Renal cortex interstitium (tissue), 11 donors: ENCODE data around the gene BTRC. TPM values are rescaled to one million over a fixed set of nuclear protein-coding genes. Genes with fewer than 3 reads are reported as not detected.

Experiments
- DNase-seq, 11 donors: peaks; one replicate each; pipeline ENCODE4 v3.0.0-alpha.2; 2013; ENCODE audit warnings: low read depth in 9 of 11, low spot score in 4 of 11; ENCODE audit errors: extremely low read depth in 1 of 11
- polyA plus RNA-seq, 3 donors: library from polyadenylated mRNA; unstranded; fragments of 120-200 nt; gene quantifications; one replicate each; pipeline ENCODE4 v1.2.1, GENCODE V29; 2013; ENCODE audit not compliant: insufficient read length in 3 of 3

BTRC gene
- polyA plus RNA-seq, 3 donors = 23.0 to 25.8 (median 25.3) TPM

DNA sequence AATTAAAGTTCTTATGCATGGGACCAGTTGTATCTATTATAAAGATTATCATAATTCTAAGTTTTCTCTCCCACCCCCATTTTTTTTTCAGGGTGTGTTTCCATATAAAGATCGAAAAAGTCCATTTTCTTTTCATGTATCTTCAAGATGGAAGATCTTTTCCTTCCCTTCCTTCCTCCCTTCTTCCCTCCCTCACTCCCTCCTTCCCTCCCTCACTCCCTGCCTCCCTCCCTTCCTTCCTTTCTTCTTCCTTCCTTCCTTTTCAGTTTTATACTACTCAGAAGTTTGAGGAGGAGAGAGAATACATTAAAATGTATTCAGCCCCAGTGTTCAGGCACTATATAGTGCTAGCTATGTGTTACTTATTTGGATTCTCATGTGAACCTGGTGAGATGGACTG is 136.1 kb downstream of the BTRC start:
- no peak for DNase-seq

DNA sequence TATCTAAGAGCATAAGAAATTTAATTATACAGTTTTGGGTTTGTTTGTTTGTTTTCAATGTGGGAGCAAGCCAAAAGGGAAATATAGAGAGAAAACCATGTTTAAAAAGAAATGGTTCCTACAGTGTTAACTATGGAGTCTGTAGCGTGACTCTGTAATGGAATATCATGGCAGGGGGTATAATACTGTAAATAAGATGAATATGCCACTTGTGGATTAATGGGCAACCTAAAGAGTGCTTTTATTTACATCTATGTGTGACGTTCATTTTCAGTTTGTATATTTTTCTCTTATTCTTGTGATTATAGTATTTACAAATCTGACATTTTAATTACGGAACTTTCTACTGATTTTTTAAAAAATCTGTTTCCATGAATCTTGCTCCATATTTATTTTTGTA is 138.2 kb downstream of the BTRC start:
- DNase-seq = no peak

DNA sequence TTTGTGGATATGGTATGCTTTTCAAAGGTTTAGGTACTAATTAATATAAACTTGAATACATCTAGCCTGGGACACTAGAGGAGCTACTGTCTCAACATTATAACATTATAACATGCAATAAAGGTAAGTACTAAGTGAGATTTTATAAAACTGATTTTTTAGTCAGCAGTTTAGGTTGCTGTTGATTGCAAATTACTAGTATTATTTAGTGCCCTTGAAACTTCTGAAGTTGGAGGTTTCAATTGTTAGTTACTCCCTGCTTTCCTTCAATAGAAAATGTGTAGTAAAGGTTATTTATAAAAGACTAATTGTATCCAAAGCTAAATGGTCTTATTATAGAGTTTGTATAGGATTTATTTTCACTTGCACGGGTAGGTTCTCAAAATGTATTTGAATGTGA is 138.8 kb downstream of the BTRC start:
- DNase-seq = no peak

DNA sequence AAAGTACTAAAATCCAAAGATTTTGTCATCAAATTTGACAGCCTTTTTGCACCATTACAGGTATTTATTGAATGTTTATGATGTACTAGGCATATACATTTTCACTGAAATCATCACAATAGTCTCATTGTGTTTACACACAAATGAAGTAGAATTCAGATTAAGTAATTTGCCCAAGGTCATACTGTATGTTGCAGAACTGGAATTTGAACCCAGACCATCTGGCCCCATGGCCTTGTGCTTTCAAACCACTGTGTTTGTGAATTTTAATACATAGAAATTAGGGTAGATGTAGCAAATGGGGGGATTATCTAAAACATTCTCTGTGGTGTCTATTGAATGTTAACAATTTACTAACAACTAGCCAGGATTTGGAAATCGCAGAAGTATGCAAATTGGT is 139.3 kb downstream of the BTRC start:
- DNase-seq = no peak

DNA sequence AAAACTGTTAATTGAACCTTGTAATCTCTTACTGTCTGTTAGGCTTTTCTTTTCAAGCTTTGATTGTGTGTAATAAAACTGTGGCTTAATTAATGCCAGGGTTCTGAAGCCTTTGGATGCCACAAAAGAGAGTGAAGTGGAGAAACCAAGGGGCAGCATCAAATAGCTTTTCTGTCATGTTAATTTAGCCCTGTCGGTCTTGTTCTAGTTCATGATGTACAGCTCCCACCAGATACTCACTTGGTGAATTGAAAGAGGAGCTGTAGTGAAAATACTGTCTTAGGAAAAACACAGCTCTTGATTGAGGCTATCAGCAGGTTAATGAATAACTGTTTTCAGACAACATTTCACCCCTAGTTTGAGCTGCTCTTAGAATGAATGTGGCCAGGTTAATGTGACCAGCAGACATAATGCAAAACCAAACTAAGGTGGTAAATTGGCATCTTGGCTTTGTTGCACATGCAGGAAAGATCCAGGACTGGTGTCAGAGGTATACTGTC is 139.9 kb downstream of the BTRC start:
- no peak for DNase-seq

DNA sequence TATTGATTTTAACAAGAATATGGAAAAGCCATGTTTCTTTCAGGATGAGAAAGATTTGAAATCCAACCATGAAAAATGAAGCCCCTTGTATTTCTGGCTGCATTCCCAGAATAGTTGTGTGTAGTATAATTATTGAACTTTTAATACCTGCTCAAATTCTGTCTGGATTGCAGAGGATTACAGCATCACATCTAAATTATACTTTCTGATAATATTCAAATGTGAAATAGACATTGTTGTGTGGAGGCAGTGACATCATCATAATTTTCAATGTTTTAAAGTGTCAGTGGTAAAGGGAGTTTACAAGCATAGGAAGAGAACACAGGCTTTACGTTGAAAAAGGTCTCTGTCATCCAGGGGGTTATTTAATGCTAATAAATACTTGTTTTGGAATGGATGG is 140.7 kb downstream of the BTRC start:
- no peak for DNase-seq

DNA sequence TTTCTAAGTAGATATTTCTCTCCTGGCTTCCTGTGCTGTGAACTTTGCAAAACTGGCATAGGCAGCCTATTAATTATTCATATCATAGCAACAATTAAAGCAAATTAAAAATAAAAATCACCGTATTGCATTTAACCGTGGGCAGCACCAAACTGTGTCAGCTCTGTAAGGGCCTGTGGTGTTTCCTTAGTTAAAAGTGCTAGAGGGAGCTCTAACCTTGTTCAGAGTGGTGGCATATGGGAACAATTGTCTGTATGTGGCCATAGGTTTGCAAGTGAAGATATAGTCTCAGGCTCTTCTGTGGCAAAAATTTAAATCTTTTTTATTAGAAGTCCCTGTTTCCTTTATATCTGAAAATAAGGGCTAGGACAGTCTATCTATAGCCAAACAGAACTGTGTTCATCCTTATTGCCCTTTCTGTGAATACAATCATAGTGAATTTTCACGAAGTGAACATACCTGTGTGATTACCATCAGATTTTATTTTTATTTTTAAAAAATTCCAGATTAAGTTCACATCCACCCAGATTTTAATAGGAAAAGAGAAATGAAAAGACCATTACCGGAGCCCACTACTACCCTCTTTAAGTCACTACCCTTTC is 141.5 kb downstream of the BTRC start:
- DNase-seq = no peak

DNA sequence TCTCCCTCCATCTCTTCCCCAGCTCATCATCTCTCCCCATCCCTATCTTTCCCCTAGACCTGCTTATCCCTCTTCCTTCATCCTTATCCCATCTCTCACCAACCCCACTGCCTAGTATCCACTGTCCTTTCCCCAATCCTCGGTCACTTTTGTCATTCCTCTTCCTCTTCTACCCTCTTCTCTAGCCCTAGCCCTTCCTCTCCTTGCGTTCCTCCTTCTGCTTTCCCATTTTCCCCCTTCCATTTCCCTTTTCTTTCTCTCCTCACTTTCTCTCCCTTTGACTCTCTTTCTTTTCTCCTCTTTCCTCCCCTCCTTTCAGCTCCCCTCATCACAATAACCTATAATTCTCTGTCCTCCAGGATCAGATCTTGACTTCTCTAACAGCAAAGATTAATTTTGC is 150.5 kb downstream of the BTRC start:
- no peak for DNase-seq

DNA sequence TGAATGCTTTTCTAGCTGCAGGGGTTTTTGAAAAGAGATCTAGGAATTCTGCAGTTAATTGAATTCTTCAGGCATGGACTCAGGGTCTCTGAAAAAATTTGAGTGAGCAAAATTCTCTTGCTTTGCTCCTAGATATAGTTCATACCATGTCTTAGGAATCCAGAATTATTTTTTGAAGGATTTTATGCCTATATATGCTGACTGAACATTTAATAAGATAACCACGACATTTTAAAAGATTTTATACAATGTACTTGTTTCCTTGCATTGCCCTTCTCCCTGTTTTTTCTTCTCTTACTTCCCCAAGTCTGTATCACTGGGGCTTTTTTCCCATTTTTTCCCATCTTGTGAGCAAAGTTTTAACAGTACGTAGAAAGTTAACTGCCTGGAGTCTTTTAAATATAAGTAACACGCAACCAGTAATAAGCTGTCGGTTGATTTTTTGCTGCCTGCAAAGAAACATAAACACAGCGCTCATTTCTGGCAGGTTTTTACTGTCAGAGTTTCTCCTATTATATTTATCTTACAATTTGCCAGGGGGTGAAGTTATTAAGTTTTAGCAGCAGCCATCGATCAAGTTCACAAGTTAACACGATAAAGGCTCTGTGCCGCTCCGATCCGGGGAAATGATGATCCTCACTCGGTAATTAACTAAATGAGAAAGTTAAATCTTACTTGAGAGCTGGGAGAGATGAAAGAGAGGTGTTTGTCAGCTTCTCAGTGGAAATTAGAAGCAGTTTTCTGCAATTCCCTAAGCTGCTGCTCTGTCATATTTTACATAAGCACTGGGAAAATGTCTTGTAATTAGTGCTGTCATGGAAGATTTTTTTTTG is 153.1 kb downstream of the BTRC start:
- no peak for DNase-seq

DNA sequence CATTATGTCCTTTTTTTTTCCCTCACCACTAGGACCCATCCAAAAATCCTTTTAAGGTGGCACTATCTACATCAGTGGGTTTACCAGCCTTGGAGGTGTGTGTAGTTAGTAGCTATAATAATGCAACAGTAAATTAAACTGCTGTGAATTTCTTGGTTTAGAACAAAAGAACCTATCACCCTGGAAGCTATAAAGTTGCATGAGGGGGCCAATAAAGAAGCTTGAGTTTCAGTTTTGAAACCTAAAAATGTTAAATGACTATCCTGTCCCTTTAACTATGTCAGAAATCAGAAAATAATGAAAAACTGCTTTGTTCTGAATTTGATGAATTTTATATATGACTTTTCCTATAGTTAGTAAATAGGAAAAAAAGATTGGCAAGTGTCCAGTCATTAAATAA is 153.9 kb downstream of the BTRC start:
- DNase-seq = no peak

DNA sequence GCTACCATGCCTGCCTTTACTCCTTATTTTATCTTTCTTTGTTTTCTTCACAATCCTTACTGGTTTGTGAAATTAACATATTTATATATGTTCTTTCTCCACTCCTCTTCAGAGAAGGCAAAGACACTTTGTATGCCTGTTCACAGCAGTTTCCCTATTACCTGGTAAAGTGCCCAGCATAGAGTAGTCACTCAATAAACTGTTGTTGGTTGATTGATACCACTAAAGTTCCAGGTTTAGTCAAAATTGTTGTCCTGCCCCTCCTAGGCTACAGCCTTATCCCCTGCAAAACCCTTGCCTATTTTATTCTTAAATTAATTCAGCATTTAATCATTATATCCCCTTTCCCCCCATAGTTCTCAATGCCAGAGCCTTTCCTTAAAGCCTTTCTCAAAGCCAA is 158.0 kb downstream of the BTRC start:
- no peak for DNase-seq

DNA sequence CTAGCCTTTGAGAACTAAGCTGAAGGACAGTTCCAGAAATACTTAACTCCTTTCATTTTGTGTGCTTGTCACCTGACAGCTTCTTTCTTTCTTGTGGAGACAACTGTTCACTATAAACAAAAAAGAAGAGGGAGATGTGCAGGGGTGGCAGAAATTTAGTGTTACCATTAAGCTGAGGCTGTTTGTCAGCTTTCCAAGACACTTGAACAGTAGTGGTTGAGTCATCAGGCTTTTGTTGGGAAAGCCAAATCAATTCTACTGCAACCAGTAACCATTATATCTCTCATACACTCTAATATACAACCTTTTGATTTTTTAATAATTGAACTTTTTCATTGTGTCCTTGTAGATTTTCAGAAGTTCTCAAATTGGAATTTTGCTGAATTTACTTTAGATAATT is 158.8 kb downstream of the BTRC start:
- DNase-seq = no peak

DNA sequence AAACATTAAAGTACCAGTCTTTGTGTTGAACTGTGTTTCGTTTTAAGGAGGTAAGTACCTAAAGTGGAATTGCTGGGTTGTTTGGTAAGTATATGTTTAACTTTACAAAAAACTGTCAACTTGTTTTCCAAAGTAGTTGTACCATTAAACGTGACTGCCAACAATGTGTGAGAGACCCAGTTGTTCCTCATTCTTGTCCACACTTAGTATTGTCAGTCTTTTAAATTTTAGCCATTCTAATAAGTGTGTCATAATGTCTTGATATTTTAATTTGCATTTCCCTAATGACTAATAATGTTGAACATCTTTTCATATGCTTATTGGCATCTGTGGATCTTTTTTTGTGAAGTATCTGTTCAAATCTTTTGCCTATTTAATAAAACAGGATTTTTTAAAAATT is 159.8 kb downstream of the BTRC start:
- no peak for DNase-seq

DNA sequence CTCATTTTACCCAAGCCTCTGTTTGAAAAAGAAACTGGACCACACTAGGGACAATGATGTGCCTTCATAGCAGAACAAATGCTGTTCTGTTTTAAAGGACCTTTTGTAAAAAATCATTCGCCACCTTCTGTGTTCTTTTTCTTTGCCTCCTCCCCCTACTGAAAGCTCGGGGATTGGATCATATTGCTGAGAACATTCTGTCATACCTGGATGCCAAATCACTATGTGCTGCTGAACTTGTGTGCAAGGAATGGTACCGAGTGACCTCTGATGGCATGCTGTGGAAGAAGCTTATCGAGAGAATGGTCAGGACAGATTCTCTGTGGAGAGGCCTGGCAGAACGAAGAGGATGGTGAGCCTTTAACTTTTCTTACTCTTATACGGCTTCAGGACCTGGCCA is 171.9 kb downstream of the BTRC start:
- no peak for DNase-seq

DNA sequence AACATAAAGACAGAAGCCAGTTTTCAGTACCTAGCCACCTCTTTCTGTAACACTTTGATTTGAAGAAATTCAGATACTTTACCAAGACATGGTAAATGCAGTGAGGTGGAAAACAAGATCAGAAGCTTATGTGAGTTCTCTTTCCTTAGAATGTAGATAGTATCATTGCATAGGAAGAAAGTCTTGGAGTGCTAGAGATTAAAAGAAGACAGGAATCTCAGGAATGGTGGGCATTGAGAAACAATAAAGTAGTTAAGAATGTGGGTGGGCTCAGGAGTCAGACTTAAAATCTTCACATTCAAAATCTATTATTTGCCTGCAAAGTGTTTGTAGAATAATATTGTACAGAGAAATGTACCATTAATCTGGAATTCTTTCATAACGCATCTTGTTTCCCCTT is 175.2 kb downstream of the BTRC start:
- no peak for DNase-seq

DNA sequence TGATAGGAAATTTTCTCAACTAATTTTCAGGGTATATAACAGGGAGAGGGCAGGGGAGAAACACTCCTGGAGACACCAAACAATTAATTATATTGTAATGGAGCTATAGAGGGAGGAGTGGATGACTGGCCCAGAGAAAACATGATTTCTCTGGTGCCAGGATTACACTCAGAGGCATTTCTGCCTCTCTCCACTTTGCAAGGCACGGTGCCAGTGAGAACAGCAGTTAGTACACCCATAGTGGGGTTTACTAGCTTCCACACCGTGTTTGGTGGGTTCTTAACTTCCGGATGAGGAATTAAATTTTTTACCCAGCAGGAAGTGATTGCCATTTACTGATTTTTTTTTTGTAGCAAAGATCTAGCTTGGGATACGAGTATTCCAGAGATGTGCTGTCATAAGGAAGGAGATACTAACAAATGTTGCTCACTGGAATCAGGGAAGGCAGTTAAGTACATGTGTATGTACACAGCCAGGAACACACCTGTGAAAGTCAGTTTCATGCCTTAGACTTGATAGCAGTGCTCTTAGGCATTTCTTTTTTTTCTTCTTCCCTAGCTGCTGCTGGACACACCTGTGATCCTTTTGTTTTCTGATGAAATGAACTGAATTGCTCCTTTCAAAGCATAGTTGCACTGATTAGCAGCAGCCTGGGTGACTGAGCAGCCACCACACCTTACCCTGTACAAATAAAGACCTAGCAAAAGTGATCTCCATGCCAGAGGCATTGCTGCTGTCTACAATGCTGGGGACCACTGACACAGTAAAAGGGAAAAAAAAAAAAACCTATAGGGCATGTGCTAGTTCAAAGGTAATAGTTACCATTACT is 176.0 kb downstream of the BTRC start:
- DNase-seq = no peak

DNA sequence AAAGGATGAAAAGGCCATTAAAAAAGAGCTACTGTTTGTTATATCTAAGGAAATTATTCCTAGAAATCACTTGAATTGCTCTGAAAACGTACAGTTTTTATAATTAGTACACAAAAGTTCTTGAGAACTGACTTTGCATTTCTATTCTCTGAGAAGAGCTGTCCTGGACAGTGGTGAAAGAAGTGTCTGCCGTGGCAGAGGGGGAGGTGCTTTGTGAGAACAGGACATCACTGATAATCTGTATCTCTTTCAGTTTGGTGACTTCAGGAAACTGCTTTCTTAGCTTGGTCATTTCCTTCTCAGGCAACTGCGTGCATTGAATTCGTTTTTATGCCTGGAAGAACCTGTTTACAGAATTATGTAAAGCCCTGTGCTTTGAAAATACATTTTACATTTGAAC is 182.0 kb downstream of the BTRC start:
- no peak for DNase-seq

DNA sequence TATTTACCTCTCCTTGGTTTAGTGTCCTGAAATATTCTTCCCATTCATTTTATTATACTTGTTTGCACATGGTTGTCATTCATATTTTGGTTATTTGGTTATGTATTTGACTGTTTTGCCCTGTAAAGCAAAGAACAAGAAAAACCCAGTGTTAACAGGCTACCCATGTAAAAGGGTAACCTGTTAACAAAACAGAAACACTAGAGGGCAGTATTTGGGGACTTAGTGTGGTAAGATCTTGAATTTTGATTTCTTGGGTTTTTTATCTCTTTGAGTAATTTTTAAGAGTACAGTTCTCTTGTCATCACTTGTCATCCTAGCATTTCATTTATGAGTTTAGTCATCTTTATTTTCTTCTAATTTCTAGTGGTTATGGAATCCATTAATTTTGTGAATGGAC is 182.8 kb downstream of the BTRC start:
- no peak for DNase-seq

DNA sequence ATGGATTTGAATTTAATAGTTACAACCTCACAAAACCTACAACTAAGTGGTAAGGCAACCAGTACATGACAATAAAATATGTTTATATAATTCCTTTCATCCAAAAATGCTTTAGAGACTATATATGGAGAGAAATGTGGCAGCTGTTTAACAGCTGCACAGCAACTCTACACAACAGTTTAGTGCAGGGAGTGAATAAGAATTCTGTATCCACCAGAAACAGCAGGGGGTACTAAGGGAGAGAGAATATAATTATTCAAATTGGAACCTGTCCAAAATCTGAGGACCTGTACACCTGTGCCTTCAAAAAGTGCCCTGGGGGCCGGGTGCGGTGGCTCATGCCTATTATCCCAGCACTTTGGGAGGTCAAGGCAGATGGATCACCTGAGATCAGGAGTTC is 184.5 kb downstream of the BTRC start:
- peak in 3 of 11 donors; percentile 16 to 35 (median 24) for DNase-seq

DNA sequence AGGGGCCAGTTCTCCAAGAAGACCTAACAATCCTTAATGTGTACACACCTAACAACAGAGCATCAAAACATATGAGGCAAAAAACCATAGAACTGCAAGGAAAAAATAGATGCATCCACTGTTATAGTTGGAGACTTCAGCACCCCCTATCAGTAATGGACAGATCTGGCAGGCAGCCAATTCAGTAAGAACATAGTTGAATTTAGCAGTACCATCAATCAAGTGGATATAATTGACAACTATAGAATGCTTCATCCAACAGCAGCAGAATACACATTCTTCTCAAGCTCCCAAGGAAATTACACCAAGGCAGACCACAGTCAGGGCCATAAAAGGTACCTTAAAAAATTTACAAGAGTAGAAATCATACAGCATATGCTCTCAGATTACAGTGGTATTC is 191.9 kb downstream of the BTRC start:
- DNase-seq = no peak
